ENCODE results near the gene WIF1. TPM values are rescaled to one million over a fixed set of nuclear protein-coding genes. Genes with fewer than 3 reads are reported as not detected.

WIF1 gene
- total RNA-seq, 2 experiments from 2014 or later = not detected

DNA sequence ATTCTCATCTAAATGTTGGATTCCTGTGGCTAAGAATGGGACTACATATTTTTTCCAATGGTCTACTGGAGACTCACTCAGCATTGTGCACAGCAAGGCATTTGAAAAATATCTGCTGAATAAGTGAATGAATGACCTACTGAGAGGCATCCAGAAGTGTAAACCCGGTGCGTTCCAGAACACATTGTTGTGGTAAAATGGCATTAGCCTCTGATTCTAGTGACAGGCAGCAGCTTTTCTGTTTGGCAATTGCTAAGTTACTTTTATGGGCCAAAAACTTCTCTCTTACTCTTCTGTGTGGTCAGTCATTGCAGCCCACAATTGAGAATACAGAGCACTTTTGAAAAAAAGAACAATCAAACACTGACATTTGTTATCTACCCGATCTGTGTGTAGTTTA, 36.5 kb downstream of the WIF1 start:
- Histone ChIP-seq H3K4me3 (ENCODE audit: low read length) (no peak overlapping the region), H3K4me1 (ENCODE audit: insufficient read depth, low read length) (no peaks in the 10 kb centered on the region), H3K27ac (ENCODE audit: low read depth in 1 of 2, low read length in 2 of 2) (no peak overlapping the region), H3K9me3 (ENCODE audit: control insufficient read depth in 1 of 2, insufficient read depth in 1 of 2, low read length in 2 of 2) (no peaks in the 10 kb centered on the region), H3K27me3 (ENCODE audit: control insufficient read depth in 1 of 2, insufficient read depth in 2 of 2, low read length in 2 of 2) (peaks cover 0 to 22% of the 10 kb centered on the region in 2 experiments), H3K36me3 (ENCODE audit: insufficient read depth, low read length) (no peaks in the 10 kb centered on the region)
- Mint-ChIP-seq H3K27me3 (peaks cover 37% of the 10 kb centered on the region), H3K9me3 (no peaks in the 10 kb centered on the region), H3K27ac (no peak overlapping the region), H3K36me3 (ENCODE audit: low read depth) (no peaks in the 10 kb centered on the region), H3K4me3 (no peak overlapping the region), H3K4me1 (ENCODE audit: low read depth) (no peaks in the 10 kb centered on the region)
- TF ChIP-seq CTCF (IDR thresholded peaks at IDR 0.05) = no peak
- DNase-seq (no peak), ATAC-seq (ENCODE audit: poor library complexity) (no peak)
- ChIA-PET CTCF (no interaction called here), POLR2A (no interaction called here)
- intact Hi-C loops (cut with DNase I, micrococcal nuclease) = no loop called here

DNA sequence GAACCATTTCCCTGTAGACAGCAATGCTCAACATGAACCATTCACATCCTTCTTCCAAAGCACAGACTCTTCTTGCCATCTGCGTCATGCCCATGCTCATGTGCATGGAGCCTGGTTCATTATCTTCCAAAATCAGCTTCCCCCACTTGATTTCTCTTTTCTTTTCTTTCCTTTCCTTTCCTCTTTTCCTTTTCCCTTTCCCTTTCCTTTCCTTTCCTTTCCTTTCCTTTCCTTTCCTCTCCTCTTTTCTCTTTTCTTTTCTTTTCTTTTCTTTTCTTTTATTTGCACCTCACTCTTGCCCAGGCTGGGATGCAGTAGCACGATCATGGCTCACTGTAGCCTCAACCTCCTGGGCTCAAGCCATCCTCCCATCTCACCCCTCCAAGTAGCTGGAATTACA, 37.5 kb downstream of the WIF1 start:
- H3K9me3 Mint-ChIP-seq = no peaks in the 10 kb centered on the region
- ATAC-seq (ENCODE audit: poor library complexity) = no peak
- Histone ChIP-seq H3K27ac (ENCODE audit: low read depth in 1 of 2, low read length in 2 of 2) (no peak overlapping the region), H3K4me1 (ENCODE audit: insufficient read depth, low read length) (no peaks in the 10 kb centered on the region), H3K9me3 (ENCODE audit: control insufficient read depth in 1 of 2, insufficient read depth in 1 of 2, low read length in 2 of 2) (no peaks in the 10 kb centered on the region), H3K4me3 (ENCODE audit: low read length) (no peak overlapping the region), H3K36me3 (ENCODE audit: insufficient read depth, low read length) (no peaks in the 10 kb centered on the region), H3K27me3 (ENCODE audit: control insufficient read depth in 1 of 2, insufficient read depth in 2 of 2, low read length in 2 of 2) (peaks cover 0 to 22% of the 10 kb centered on the region in 2 experiments)
- no peak overlapping the region for H3K27ac Mint-ChIP-seq
- no peaks in the 10 kb centered on the region for H3K4me1 Mint-ChIP-seq (ENCODE audit: low read depth)
- TF ChIP-seq CTCF (IDR thresholded peaks at IDR 0.05) = no peak
- H3K27me3 Mint-ChIP-seq = peaks cover 42% of the 10 kb centered on the region
- ChIA-PET CTCF (interaction anchor here (1.1 kb wide), 1 partner anchor 9 kb away, joined by 3 read pairs; no protein-coding TSS in a partner anchor), POLR2A (no interaction called here)
- DNase-seq = no peak
- no peak overlapping the region for H3K4me3 Mint-ChIP-seq
- no peaks in the 10 kb centered on the region for H3K36me3 Mint-ChIP-seq (ENCODE audit: low read depth)
- intact Hi-C loops (cut with DNase I, micrococcal nuclease) = no loop called here

DNA sequence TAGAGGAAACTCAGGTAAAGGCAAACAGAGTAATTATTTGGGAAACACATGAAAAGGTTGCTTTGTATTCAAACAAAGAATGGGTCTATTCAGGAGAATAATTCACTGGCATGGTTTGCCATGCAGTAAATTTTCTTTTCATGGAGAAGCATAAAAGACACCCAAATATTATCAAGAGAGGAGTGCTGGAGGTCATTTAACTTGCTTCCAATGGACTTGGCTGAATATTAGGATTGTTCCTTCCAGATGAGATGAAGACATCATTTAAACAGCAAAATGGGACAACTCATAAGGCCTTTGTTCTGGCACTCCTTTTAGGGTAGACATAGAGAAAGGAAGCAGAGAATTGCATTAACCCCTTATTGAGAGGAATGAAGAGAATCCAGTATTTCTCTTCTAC, 38.7 kb downstream of the WIF1 start:
- no peak for TF ChIP-seq CTCF (IDR thresholded peaks at IDR 0.05)
- ChIA-PET POLR2A (no interaction called here), CTCF (no interaction called here)
- ATAC-seq (ENCODE audit: poor library complexity) = no peak
- peaks cover 50% of the 10 kb centered on the region for H3K27me3 Mint-ChIP-seq
- no peaks in the 10 kb centered on the region for H3K4me1 Mint-ChIP-seq (ENCODE audit: low read depth)
- no peaks in the 10 kb centered on the region for H3K4me1 ChIP-seq (ENCODE audit: insufficient read depth, low read length)
- H3K4me3 Mint-ChIP-seq = no peak overlapping the region
- no peaks in the 10 kb centered on the region for H3K9me3 ChIP-seq (ENCODE audit: control insufficient read depth in 1 of 2, insufficient read depth in 1 of 2, low read length in 2 of 2)
- H3K27ac ChIP-seq (ENCODE audit: low read depth in 1 of 2, low read length in 2 of 2) = no peak overlapping the region
- H3K4me3 ChIP-seq (ENCODE audit: low read length) = no peak overlapping the region
- no peak for DNase-seq
- H3K36me3 ChIP-seq (ENCODE audit: insufficient read depth, low read length) = no peaks in the 10 kb centered on the region
- H3K9me3 Mint-ChIP-seq = no peaks in the 10 kb centered on the region
- intact Hi-C loops (cut with DNase I, micrococcal nuclease) = no loop called here
- H3K27me3 ChIP-seq (ENCODE audit: control insufficient read depth in 1 of 2, insufficient read depth in 2 of 2, low read length in 2 of 2) = peaks cover 4 to 22% of the 10 kb centered on the region in 2 experiments
- H3K27ac Mint-ChIP-seq = no peak overlapping the region
- no peaks in the 10 kb centered on the region for H3K36me3 Mint-ChIP-seq (ENCODE audit: low read depth)

Data from CD4-positive, alpha-beta T cell (primary cell).